HepG2 (cell line): ENCODE results near the gene TREML1.

Experiments
- ELK4 ChIP-seq: sonication (generic); formaldehyde crosslinking; IDR thresholded peaks from 2 replicates; pipeline ENCODE4 v1.9.0; 2021; ENCODE audit warnings: missing genetic modification reagents, borderline replicate concordance
- FOXA1 ChIP-seq, 2 experiments: fragments of 450-650 bp in 1 of 2; sonication (generic) in 1 of 2; formaldehyde crosslinking in 1 of 2; IDR thresholded peaks; 2 replicates each; pipeline versions ENCODE4 v1.4.0 to v1.6.1; 2016 to 2020; ENCODE audit warnings: missing genetic modification reagents in 1 of 2
- FOXP4 ChIP-seq: sonication (generic); formaldehyde crosslinking; IDR thresholded peaks from 2 replicates; pipeline ENCODE4 v1.4.0; 2020; ENCODE audit warnings: missing genetic modification reagents
- USF2 ChIP-seq, 2 experiments: sonication (generic) in 1 of 2; formaldehyde crosslinking in 1 of 2; IDR thresholded peaks; 2 replicates each; pipeline versions ENCODE4 v1.5.1 to v1.6.1; 2011 to 2020; ENCODE audit warnings: borderline replicate concordance in 1 of 2, low read depth in 1 of 2, low read length in 1 of 2, mild to moderate bottlenecking in 1 of 2, missing genetic modification reagents in 1 of 2, moderate library complexity in 1 of 2
- ZNF580 ChIP-seq: IDR thresholded peaks from 2 replicates; pipeline ENCODE4 v1.6.1; 2016; ENCODE audit warnings: low read depth, borderline replicate concordance

GRCh38 chr6:41194386-41194785, 40.2 kb upstream of the TREML1 start:
- no peak for TF ChIP-seq FOXA1 (IDR thresholded peaks at IDR 0.05)
- TF ChIP-seq FOXA1 (CRISPR knock-in tag; IDR thresholded peaks at IDR 0.05), result no peak
- no peak for TF ChIP-seq ZNF580 (CRISPR knock-in tag)
- no peak for TF ChIP-seq USF2 (IDR thresholded peaks at IDR 0.05; ENCODE audit: low read depth, low read length)
- TF ChIP-seq USF2 (CRISPR knock-in tag; IDR thresholded peaks at IDR 0.05; ENCODE audit: borderline replicate concordance), result no peak
- TF ChIP-seq ELK4, result no peak
- no peak for TF ChIP-seq FOXP4
